Iris pigment epithelial cell (primary cell): ENCODE data around the gene CDHR2.
"Not testable (repeated sequence)": the region's sequence is repeated elsewhere in the genome, so short reads cannot be mapped to it uniquely, and the experiment has no call there.

ENCODE experiments used
- DNase-seq: peaks from one replicate; pipeline ENCODE4 v3.0.0-alpha.2; 2011; ENCODE audit warnings: low read depth

Gene CDHR2

GRCh38 chr5:176540956-176541337 lies 8.2 kb upstream of the CDHR2 start:
- no peak for DNase-seq

GRCh38 chr5:176541338-176542134 lies 7.6 kb upstream of the CDHR2 start:
- peak; percentile 29 for DNase-seq

- no peak for DNase-seq
Measured at GRCh38 chr5:176542135-176542595, 7.0 kb upstream of the CDHR2 start.

DNA sequence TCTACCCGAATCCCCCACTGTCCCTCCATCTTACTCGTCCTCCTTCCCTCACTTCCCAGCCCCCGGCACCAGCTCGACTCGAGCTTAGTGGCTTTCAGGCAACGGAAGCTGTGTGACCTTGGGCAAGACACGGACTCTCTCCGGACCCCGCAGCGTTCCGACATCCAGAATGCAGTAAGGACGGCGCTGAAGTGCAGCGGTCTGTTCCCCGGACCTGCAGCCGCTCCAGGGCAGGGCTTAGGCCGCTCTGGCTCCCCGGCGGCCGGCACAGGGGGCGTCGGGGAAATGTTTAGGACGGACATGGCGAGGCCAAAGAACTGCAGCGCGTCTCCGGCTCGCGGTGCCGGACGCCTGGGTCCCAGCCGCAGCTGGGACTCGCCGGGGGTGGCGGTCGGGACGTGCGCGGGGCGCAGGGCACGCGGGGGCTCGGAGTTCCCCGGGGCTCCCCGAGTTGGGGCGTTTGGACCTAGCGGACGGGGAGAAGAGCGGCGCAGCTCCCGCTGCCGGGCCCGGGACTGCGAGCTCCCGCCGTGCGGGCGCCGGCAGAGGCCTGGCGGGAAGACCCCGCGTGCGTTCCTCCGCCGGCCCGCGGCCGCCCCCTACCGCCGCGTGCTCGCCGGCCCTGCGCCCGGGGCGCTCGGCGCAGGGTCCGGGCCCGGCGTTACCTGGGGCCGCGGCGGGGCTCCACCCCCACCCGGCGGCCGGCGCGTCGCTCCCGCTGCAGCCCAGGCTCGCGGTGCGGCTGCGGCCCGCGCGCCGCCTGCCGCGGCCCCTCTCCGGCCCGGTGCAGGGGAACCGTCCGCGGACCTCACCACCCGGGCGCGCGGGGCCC lies 6.3 kb upstream of the CDHR2 start:
- no peak for DNase-seq

GRCh38 chr5:176543428-176544182 lies 5.5 kb upstream of the CDHR2 start:
- DNase-seq = peak; percentile 56

DNA sequence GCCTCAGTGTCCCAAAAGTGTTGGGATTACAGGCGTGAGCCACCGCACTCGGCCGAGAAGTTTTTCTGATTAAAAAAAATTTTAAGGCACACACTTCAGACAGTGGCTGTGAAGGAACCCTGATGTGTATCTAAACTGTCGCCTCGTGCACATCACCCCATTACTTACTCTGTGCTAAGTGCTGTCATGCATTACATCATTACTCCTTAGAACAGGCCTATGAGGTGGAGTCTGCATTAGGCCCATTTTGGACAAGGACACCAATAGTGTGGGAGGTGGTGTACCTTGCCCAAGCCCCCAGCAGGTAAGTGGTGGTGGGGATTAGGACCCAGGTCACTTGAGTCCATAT lies 3.8 kb upstream of the CDHR2 start:
- DNase-seq = no peak

DNA sequence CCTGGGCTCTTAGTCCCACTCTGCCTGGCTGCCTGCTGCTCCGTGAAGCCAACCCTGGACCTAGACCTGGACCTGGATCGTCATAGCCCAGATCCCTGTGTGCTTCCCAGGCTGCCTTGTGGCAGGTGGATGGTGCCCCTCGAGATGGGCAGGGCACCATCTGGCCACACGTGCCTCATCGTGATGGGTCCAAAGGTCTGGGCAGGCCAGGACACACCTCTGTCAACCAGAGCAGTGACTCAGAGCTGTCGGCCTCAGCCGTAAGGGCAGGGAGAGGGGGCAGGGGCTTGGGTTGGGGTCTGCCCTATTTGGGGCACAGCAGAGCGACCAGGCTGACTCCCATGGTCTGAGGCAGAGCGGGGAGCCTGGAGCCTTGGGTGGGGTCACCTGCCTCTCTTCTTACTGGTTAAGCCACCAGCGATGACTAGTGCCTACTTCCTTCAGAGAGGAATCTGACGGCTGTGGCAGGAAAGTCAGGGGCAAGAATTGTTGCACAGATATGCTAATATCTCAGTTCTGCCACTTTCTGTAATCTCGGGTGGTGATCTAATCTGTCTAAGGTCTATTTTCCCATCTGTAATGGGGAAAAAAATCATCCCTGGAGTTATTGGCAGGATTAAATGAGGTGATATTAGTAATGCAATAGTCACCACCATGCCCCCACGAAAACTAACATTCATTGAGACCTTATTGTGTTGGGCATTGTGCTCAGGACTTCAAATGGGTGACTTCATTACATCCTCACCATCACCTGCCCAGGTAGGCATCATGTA lies 3.2 kb upstream of the CDHR2 start:
- no peak for DNase-seq

DNA sequence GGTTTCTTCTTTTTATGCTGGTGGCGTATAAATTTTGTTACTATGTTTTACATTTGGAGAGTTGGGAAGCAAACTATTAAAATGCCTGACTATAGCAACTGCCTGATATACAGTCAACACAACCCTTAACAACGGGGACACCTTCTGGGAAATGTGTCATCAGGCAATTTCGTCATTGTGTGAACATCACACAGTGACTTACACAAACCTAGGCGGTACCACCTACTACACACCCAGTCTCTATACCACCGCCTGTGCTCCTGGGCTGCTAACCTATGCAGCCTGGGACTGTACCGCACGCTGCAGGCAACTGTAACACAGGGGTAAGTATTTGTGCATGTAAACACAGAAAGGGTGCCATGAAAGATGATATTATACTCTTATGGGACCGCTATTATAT lies 1.3 kb upstream of the CDHR2 start:
- no peak for DNase-seq

DNA sequence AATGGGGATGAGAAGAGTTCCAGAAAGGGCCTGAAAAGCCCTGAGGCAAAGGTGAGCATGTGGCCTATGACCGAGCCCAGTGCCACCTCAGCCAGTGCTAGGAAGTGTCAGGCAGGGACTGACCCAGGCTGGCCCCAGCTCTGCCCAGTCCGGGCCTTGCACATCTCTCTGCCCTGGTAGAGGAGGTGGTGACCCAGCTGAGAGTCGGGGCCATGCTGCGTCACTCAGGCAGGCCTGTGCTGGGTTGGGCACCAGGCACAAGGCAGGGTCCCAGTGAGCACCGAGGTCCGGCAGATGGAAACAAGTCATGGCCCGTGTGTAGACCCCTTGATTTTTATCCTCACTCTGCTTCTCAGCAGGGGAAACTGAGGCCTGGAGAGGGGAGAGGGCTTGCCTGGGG lies 729 bp downstream of the CDHR2 start:
- DNase-seq = no peak

- DNase-seq = no peak
Measured at GRCh38 chr5:176550275-176550831, 1.2 kb downstream of the CDHR2 start.

- not testable (repeated sequence) for DNase-seq
Measured at GRCh38 chr5:176550937-176551336, 1.8 kb downstream of the CDHR2 start.

DNA sequence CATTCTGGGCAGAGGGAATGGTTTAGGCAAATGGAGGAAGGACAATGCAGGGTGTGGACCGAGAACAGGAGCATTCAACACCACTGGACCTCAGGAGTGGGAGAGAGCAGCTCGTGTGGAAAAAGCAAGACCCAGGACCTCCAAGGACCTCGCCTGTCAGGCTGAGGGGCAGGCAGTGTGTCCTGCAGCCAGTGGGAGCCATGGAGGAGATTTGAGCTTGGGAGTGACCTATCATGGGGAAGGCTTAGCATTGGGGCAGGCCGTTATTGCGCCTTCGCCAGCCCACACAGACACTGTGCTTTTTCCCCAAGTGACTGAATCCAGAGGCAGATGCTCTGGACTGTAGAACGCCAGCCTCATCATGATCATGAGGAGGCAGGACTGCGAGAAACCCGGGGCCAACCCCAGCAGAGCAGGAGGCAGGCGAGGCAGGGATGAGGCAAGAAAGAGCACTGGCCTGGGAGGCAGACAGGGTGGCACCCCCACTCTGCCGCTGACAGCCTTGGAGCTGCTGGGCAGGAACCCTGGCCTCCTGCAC lies 3.3 kb downstream of the CDHR2 start:
- no peak for DNase-seq

- DNase-seq = no peak
Measured at GRCh38 chr5:176553260-176554085, 4.3 kb downstream of the CDHR2 start.

DNA sequence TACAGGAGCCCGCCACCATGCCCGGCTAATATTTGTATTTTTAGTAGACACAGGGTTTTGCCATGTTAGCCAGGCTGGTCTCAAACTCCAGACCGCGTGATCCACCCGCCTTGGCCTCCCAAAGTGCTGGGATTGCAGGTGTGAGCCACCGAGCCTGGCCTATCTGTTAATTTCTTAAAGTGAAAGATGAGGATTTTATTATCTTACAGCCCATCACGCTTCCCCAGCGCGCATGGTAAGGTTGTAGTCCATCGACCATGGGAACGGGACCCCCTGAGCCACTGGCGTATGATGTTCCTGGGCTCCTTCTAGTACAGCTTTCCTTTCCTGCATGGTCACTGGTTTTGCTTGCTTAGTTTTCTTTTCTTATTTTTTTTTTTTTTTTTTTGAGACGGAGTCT lies 8.7 kb downstream of the CDHR2 start:
- no peak for DNase-seq

DNA sequence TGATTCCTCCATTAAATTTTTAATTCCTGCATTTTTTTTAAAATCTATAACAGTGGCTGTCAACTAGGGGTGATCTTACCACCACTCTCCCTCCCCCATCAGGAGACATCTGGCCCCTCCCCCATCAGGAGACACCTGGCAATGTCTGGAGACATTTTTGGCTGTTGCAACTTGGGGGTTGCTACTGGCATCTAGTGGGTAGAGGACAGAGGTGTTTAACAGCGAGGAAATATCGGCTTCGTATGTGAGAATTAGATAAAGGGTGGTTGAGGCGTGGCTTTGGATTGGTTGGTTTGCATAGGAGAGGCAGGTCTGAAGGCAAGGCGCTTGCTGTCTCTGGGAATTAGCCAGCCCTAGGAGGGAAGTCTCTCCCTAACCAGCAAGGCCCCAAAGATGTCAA lies 10.5 kb downstream of the CDHR2 start:
- DNase-seq = no peak

DNA sequence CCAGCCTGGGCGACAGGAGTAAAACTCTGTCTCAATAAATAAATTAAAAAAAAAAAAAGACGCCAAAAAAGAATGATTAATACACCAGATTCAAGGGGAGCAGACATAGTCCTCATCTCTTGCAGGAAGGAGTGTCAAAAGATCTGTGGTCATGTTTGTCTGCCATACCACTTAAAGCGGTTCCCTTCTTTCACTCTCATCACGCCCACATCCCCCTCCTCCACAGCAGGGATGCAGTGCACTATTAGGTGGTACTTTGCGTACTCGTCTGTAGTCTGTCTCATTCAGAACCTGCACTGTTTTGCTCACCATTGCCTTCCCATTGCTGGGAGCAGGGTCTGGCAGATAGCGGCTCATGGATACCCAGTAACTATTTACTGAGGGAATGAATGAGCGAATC lies 11.2 kb downstream of the CDHR2 start:
- no peak for DNase-seq

DNA sequence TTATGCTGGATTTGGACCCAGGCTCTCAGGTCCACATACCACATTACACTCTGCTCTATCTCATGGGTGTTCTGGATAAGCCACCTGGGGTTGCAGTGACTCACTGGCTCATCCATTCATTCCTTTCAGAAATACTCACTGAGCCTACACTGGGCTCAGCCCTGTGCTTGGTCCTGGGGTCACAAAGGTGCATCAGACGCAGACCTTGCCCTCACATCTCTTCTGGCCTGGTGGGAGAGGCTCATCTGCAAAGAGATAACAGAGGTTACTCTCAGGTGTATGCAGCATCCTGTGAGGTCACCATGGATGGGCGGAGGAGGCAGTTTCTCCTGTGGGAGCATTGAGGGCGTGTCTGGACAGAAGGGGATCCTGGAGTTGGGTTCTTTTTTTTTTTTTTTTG lies 12.1 kb downstream of the CDHR2 start:
- no peak for DNase-seq

- no peak for DNase-seq
Measured at GRCh38 chr5:176562189-176562588, 13.0 kb downstream of the CDHR2 start.

GRCh38 chr5:176564002-176564401 lies 14.9 kb downstream of the CDHR2 start:
- peak; percentile 30 for DNase-seq

- DNase-seq = no peak
Measured at GRCh38 chr5:176565760-176566288, 16.7 kb downstream of the CDHR2 start.
